ENCODE data around the gene ZNF334. TPM values are rescaled to one million over a fixed set of nuclear protein-coding genes. Genes with fewer than 3 reads are reported as not detected.

ZNF334 gene
- total RNA-seq, 1 donor from 2014 or later: 3.0 TPM

- no peaks in the 10 kb centered on the region for H3K9me3 ChIP-seq
- no peaks in the 10 kb centered on the region for H3K36me3 ChIP-seq
- peaks cover 9% of the 10 kb centered on the region for H3K4me1 ChIP-seq
- H3K4me3 ChIP-seq: no peak overlapping the region
- H3K27me3 ChIP-seq: peaks cover 4% of the 10 kb centered on the region
- H3K27ac ChIP-seq: no peak overlapping the region
- ATAC-seq: peak; percentile 7
- intact Hi-C loops (cut with DNase I): no loop called here
- DNase-seq: no peak
- TF ChIP-seq, protein P1, sequence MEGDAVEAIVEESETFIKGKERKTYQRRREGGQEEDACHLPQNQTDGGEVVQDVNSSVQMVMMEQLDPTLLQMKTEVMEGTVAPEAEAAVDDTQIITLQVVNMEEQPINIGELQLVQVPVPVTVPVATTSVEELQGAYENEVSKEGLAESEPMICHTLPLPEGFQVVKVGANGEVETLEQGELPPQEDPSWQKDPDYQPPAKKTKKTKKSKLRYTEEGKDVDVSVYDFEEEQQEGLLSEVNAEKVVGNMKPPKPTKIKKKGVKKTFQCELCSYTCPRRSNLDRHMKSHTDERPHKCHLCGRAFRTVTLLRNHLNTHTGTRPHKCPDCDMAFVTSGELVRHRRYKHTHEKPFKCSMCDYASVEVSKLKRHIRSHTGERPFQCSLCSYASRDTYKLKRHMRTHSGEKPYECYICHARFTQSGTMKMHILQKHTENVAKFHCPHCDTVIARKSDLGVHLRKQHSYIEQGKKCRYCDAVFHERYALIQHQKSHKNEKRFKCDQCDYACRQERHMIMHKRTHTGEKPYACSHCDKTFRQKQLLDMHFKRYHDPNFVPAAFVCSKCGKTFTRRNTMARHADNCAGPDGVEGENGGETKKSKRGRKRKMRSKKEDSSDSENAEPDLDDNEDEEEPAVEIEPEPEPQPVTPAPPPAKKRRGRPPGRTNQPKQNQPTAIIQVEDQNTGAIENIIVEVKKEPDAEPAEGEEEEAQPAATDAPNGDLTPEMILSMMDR (IDR thresholded peaks at IDR 0.05): no peak
Observed at GRCh38 chr20:46558511-46558959, 45.2 kb upstream of the ZNF334 start.

DNA sequence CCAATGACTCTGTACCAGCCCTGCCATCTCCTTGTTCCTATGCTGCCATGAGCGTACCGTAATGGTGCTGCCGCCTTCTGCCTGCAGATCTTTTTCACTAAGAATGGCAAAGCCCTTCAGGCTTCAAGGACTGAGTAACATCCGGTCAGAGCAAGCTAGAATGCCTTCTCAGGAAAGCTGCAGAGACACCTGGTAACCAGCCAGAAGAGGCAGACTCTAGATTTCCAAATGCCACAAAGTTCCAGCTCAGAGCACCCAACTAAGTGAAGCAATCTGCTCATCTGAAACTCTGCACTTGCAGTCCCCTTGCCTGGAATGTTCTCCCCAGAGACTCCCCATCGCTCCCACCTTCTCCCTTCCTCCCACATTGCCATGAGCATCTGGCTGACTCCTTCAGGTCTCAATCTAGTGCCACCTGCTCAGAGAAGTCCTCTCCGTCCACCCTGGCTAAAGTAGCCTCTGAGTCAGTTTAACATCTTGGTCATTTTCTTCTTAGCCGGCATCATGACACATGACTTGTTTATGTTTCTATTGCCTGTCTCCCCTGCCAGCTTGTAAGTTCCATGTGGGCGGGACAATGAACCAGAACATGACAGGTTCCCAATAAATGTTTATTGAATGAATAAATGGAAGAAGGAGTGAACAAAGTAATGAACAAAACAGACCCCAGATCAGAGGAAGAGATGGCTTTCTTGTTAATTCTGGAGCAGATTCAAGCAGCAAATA is 44.0 kb upstream of the ZNF334 start:
- TF ChIP-seq, protein P1 (IDR thresholded peaks at IDR 0.05): no peak
- peaks cover 13% of the 10 kb centered on the region for H3K4me1 ChIP-seq
- no peaks in the 10 kb centered on the region for H3K36me3 ChIP-seq
- H3K4me3 ChIP-seq: no peak overlapping the region
- ATAC-seq (peak; percentile 33), DNase-seq (no peak)
- no peak overlapping the region for H3K27ac ChIP-seq
- peaks cover 4% of the 10 kb centered on the region for H3K27me3 ChIP-seq
- H3K9me3 ChIP-seq: no peaks in the 10 kb centered on the region
- intact Hi-C loops (cut with DNase I): no loop called here

- Histone ChIP-seq H3K36me3 (no peaks in the 10 kb centered on the region), H3K27ac (no peak overlapping the region), H3K9me3 (no peaks in the 10 kb centered on the region), H3K4me1 (peaks cover 7% of the 10 kb centered on the region), H3K4me3 (no peak overlapping the region), H3K27me3 (peaks cover 4% of the 10 kb centered on the region)
- intact Hi-C loops (cut with DNase I): no loop called here
- DNase-seq (no peak), ATAC-seq (no peak)
- TF ChIP-seq, protein P1 (IDR thresholded peaks at IDR 0.05): no peak
Observed at GRCh38 chr20:46555370-46555956, 42.1 kb upstream of the ZNF334 start.

DNA sequence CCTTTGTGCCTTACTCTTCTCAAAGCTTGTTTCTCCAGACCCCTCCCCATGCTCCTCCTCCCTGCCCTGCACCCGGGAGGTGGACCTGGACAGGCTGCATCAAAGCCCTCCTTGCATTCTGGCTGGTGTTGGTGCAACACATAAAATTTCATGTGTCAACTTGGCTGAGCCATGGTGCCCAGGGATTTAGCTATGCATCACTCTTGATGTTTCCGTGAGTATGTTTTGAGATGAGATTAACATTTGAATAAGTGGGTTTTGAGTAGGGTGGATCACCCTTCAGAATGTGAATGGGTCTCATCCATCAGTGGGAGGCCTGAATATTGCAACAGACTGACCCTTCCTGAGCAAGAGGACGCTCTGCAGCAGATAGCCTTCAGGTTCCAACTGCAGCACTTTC is 41.5 kb upstream of the ZNF334 start:
- Histone ChIP-seq H3K27me3 (peaks cover 4% of the 10 kb centered on the region), H3K4me3 (no peak overlapping the region), H3K36me3 (no peaks in the 10 kb centered on the region), H3K9me3 (no peaks in the 10 kb centered on the region), H3K27ac (no peak overlapping the region), H3K4me1 (peaks cover 7% of the 10 kb centered on the region)
- DNase-seq (no peak), ATAC-seq (no peak)
- intact Hi-C loops (cut with DNase I): no loop called here
- TF ChIP-seq, protein P1 (IDR thresholded peaks at IDR 0.05): no peak

DNA sequence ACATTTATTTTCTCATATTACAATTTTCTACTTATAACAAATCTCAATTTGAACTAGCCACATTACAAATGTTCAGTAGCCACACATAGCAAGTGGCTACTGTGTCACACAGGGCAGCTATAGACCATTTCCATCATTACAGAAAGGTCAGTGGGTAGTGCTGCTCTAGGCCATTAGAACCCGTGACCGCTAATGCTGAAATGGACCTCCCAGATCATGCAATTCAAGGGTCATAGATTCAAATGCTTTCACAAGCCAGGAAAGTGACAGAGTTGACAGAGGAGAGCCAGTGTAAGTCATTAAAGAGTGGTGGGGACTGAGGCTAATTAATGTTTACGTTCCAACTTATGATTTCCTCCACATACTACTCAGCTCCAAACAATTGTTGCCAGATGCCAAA is 40.6 kb upstream of the ZNF334 start:
- Histone ChIP-seq H3K27me3 (peaks cover 4% of the 10 kb centered on the region), H3K36me3 (no peaks in the 10 kb centered on the region), H3K4me1 (peaks cover 7% of the 10 kb centered on the region), H3K9me3 (no peaks in the 10 kb centered on the region), H3K27ac (no peak overlapping the region), H3K4me3 (no peak overlapping the region)
- ATAC-seq (no peak), DNase-seq (no peak)
- TF ChIP-seq, protein P1 (IDR thresholded peaks at IDR 0.05): no peak
- intact Hi-C loops (cut with DNase I): no loop called here
